GM21529 (cell line): ENCODE measurements around the gene SPDYE2B.
"Not testable (repeated sequence)": the region's sequence is repeated elsewhere in the genome, so short reads cannot be mapped to it uniquely, and the experiment has no call there.

Experiments used
- ATAC-seq: cut with Tn5 transposase; IDR thresholded peaks from one replicate; pipeline ENCODE4 v1.9.1; 2021; ENCODE audit not compliant: unreplicated experiment

SPDYE2B gene

DNA sequence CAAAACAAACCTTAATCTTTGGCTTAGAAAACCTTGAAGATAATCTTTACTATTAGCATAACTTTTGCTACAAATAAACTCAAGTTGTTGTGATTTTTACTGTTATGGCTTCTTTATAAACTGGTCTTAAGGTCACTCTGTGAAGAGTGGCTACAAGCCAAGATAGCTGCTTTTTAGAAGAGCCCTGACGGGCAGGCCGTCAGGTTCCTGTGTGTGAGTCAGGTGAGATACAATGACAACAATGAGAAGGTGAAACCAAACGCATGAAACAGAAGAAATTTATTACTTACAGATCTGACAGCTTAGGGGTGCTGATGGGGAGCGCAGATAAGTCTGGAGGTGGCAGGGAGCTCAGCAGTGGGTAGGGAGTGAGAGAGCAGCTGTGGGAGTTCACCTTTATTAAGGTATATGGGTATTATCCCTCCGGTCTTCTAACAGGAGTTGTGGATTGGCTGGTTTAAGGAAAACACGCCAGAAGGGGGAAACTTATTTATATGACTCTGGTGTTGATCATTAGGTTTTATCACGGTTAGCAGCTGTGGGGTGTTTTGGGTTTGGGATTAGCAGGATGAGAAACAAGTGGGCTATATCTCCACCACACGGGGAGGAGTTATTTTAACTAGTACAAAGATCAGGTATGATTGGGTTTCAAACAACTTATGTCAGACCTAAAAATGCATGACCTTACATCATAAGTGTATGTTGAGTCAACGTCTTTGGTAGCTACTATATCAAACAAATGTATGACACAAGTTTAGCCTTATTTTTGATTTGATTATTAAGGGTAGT lies 49.0 kb downstream of the SPDYE2B start:
- not testable (repeated sequence) for ATAC-seq
